SK-N-SH (cell line): ENCODE measurements around the gene PTPN22.

ENCODE experiments used
- CTCF ChIP-seq: fragments of 200-600 bp; sonication (generic); IDR thresholded peaks from 2 replicates; pipeline ENCODE4 v1.6.1; 2017; ENCODE audit warnings: antibody characterized with exemption, mild to moderate bottlenecking, moderate library complexity
- EP300 ChIP-seq, 2 experiments: IDR thresholded peaks; 2 replicates each; pipeline versions ENCODE4 v1.4.0 to v1.6.1; 2012; ENCODE audit warnings: borderline replicate concordance in 1 of 2, low read depth in 1 of 2, low read length in 1 of 2
- NRF1 ChIP-seq: IDR thresholded peaks from 2 replicates; pipeline ENCODE4 v1.6.1; 2012; ENCODE audit warnings: low read depth, mild to moderate bottlenecking, low read length
- RAD21 ChIP-seq: IDR thresholded peaks from 2 replicates; pipeline ENCODE4 v1.6.1; 2012; ENCODE audit warnings: mild to moderate bottlenecking, low read length
- RXRA ChIP-seq: IDR thresholded peaks from 2 replicates; pipeline ENCODE4 v1.4.0; 2012; ENCODE audit warnings: low read depth, mild to moderate bottlenecking, borderline replicate concordance
- TAF1 ChIP-seq: IDR thresholded peaks from 2 replicates; pipeline ENCODE4 v1.6.1; 2012; ENCODE audit warnings: low read depth, mild to moderate bottlenecking, low read length, moderate library complexity, borderline replicate concordance

GRCh38 chr1:113861641-113862040, 9.9 kb downstream of the PTPN22 start:
- TF ChIP-seq RAD21 (no peak), RXRA (no peak), EP300 (IDR thresholded peaks at IDR 0.05; ENCODE audit: borderline replicate concordance in 1 of 2, low read depth in 1 of 2, low read length in 1 of 2) (no peak), CTCF (no peak), NRF1 (no peak), TAF1 (no peak)
